Testis (tissue), 2 donors: ENCODE measurements around the gene HOXD11.

Experiments used
- CTCF ChIP-seq, 3 experiments: fragments of 450-650 bp in 2 of 3; fragments of 200-600 bp in 1 of 3; sonication (generic) in 1 of 3; IDR thresholded peaks; one replicate each; pipeline ENCODE4 v1.5.1; 2016 to 2019; ENCODE audit warnings: antibody characterized with exemption in 3 of 3, mild to moderate bottlenecking in 2 of 3, moderate library complexity in 1 of 3
- POLR2A ChIP-seq: fragments of 450-650 bp; IDR thresholded peaks from one replicate; pipeline ENCODE4 v1.6.1; 2017; ENCODE audit warnings: antibody characterized with exemption, mild to moderate bottlenecking, moderate library complexity

GRCh38 chr2:176083796-176084261, 23.3 kb upstream of the HOXD11 start, which contains the start of gene EVX2:
- TF ChIP-seq CTCF (IDR thresholded peaks at IDR 0.05): no peak
- TF ChIP-seq POLR2A: no peak
